ENCODE measurements around the gene SLC25A13.

Gene SLC25A13

DNA sequence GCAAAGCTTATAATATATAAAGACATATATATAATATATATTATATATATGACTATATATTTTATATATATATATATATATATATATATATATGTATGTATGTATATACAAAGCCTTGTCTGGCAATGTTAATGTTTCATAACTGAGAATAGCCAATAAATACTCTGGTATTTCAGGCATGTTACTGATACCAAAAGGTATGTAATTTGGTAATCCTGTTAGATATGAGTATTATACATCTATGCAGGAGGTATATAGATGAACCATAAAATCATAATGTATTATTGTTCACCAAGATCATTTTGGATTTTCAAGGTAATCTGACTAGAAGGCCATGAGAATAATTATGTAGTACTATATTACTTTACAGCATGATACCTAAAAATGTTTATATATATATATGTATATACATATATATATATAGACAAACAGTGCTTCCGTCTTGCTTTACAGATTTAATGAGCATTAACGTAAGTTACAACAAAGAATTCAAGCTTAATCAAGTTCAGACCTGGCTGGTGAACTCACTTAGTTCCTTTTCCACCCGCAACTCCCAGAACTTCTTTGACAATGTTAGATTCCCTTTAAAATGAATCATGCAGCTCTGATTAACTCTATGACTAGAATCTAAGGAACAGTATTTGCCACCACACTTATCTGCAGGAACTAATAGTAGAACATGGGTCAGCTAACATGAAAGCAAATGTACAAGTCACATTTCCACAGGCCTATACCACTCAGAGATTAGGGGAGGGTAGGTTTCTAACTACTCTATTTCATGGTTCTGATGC is 82.7 kb downstream of the SLC25A13 start:
- no peak for DNase-seq

DNA sequence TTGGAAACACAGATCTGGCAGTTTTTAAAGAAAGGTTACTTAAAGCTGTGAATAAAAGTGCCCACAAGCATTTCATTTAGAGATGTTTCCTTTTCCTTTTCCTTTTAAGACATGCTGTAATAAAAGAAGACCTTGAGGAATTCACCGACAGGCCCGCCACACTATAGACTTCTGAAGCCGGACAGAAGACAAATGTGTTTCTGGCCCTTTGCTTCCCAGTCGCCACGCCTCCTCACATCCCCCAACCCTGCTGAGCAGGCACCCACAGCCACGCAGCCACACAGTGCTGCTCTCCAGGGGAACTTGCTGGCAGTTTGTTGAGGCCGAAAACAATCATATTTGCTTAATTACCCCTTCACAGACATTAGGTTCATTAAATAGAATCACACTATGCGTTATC is 83.4 kb downstream of the SLC25A13 start:
- DNase-seq, result no peak

DNA sequence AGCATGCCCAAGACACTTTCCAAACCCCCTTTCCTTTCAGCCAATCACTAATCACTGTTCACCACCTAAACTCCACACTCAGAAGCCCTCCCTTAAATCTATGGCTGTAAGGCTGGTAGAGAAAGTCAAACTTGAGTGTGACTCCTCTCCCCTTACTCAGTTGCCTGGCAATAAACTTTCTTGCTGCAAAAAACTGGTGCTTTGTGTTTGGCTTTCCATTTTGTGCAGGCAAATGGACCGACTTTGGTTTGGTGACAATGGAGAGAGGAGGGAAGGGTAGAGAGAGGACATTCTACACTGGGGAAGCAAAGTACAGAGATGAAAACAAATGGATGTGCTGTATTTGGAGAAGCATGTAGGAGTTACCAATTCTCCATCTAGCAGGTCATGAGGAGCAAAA is 84.9 kb downstream of the SLC25A13 start:
- DNase-seq, result no peak

DNA sequence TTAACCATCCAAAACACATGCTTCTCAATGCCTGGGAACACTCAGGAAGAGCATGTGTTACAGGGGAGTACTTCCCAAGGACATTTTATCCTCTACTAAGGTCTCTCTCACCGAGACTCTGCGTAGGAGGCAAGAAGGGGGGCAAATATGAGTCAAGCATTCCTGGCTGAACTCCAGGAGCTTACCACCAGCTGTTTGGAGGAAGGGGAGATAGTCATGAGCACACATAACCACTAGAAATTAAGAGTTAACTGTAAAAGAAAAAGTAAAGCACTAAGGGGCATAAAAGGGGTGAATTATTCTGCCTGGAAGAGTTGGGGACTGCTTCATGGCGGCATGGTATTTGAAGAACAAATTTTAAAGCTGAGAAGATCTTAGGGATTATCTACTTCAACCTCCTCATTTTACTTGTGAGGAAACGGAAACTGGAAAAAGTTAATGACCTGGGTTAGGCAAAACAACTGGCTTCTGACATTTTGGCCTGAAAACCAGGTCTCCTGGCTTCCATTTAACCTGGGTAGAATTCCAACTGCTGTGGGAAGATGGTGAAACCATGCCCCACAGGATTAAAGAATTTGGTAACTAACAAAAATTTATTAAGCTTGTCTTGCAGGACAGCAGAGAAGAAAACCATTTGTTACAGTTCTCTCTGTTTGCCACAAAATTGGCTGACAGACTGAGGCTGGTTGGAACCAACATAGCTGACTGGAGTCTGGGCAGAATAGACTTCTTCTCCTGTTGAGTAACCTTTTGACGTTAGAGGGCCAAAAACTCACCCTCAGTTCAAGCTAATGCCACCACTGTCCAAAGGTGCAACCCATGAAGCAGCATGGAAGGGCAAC is 85.5 kb downstream of the SLC25A13 start:
- peak; percentile 10 to 33 (median 21) for DNase-seq

DNA sequence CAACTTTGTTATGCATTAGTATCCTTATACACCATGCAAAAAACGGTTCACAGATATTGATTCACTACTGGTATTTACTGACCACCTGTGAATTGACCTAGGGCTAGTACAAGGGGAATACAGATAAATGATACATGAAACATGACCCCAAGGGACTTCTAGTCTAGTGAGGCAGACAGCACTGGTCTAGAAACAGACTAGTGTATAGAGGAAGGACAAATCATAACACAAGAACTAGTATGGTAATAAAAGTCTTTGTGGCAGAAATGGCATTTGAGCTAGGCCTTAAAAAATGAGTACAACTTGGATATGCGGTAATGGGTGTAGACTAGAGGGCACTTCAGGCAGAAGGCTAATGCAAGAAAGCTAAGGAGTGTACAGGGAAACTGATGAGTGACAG is 86.6 kb downstream of the SLC25A13 start:
- no peak for DNase-seq

DNA sequence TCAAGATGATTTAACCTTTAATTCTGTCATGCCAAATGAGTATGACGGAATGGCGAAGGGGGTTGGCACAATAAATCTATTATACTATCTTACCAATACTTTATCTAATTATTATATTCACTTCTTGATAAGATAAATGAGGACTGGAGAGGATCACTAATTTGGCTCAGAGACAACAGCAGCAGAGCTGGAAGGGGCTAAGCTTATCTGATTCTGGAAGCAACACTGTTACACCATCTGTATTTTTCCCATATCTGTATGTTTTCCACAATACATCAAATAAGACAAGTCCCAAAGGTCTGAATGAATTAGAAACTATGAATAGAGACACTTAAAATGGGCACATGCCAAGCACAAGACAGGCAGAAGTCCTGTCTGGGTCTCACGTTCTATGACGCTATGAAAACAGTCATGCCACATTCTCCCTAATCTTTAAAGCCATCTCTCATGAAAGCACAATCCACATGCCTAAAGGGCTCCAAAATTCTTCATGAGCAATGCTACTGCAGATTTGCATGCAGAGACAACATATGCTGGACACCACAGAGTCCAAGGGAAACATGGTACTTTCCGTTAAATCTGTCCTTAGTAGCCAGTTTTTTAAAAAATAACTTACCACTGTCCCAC is 88.3 kb downstream of the SLC25A13 start:
- no peak for DNase-seq

DNA sequence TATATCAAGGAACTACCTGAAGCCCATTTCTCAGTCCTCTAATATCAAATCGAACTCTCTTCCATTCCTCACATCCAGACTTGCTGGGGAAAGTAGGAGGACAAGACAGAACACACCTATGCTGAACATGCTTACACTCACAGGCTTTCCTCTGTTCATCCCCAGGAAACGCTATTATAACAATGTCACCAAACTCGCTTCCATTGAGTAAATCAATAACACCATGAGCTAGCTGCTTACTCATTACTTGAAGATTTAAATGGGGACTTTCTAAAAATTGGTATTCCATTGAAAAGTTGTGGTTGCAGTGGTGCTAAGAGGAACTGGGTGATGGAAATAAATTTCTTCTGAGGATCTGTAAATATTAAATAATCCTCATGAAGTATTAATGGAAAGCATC is 88.8 kb downstream of the SLC25A13 start:
- no peak for DNase-seq

DNA sequence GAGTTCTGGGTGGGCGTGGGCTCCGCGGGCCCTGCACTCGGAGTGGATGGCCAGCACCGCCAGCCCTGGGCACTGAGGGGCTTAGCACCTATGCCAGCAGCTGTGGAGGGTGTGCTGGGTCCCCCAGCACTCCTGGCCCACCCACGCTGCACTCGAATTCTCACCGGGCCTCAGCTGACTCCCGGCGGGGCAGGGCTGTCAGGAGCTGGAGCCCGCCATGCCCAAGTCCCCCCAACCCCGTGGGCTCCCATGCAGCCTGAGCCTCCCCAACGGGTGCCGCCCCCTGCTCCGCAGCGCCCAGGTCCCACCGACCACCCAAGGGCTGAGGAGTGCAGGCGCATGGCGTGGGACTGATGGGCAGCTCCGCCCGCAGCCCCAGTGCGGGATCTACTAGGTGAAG is 93.1 kb downstream of the SLC25A13 start:
- no peak for DNase-seq

DNA sequence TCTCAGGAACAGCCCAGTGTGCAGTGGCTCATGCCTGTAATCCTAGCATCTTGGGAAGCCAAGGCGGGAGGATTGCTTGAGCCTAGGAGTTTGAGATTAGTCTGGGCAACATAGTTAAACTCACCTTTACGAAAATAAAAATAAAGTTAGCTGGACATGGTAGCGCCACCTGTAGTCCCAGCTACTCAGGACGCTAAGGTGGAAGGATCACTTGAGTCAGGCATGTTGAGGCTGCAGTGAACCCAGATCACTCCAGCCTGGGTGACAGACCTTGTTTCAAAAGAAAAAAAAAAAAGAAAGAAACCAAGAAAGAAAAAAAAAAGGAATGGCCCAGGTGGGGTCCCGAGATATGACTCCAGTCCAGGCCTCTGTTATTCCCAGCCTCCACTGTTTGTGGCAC is 96.6 kb downstream of the SLC25A13 start:
- DNase-seq, result no peak

DNA sequence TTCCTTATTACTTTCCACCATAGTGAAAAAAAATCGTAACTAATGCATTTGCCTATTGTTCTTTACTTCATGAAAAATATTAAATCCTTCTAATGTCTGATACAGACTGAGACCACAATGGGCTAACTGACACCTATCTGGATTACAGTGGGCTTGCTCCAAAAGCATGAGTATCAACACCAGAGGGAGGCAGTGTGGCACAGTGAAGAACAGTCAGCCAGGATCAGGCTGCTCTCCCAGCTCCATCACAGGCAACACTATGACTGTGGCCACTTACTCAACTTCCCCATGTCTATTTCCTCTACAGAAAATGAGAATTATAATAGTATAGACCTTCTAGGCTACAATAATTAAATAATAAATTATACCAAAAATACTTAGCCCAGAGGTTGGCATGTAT is 97.2 kb downstream of the SLC25A13 start:
- peak; percentile 33 to 48 (median 47) for DNase-seq

DNA sequence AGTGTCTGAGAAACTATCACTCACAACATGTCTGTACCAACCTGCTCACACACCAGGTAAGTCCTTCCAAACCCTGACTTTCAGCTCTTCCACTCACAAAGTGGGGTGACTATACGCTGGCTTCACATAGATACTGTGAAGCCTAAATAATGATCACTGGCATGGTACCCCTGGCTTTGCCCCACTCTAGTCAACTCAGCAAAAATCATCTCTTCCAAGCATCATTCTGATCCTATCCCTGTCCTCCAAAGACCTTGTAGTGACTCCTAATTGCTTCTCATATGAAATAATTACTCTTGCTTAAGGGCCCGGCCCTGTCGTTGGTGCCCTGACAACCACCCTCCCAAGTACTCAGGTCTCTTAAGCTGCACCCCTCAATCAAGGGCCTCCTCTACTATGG is 97.8 kb downstream of the SLC25A13 start:
- no peak for DNase-seq

DNA sequence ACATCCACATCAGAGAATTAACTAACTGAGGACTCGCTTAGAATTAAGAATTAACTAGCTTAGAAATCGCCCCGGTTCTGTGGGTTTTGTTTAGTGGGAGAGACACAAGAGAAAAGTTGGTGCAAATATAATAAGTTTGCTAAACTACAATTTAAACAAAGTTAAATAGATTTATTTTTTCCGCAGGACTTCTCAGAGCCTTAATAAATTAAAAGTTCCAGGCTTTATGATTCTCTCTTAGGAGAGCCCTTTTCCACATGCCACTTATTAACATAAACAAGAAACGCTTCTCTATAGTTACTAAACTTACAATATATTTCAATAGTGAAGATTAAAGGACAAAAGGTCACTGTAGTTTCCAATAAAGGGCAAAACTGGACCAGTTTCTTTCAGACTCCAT is 100.0 kb downstream of the SLC25A13 start:
- no peak for DNase-seq

DNA sequence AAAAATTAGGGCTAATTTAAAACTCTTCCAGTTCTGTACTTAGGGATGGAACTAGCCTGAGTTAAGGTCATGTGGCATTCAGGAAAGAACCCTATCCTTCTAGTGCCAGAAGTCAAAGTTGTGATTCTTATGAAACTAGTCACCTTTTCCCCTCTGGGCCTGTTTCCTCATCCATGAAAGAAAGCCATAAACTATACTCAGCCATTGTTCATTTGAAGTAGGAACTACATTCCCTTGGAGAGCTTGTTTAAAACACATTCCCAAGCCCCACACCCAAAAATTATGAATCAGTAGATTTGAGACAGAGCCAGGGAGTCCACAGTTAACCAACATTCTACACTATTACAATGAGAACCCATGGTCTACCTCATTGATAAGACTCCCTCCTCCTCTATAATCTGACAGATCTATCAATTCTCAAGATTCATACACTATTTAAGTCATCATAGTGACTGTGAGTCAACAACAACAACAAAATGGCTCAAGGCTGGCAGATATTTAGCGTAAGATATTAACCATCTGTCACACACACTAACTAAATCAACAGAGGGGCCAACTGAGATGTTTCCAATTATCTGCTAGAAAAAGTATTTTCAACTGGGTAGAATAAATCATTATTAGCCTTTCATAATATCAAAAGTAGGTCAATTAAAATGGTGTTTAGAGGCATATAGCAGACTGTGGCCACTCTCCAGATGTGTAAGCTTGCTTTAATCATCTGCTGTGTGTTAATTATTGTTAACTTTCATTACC is 102.3 kb downstream of the SLC25A13 start:
- DNase-seq, result peak; percentile 14 to 31 (median 29)

DNA sequence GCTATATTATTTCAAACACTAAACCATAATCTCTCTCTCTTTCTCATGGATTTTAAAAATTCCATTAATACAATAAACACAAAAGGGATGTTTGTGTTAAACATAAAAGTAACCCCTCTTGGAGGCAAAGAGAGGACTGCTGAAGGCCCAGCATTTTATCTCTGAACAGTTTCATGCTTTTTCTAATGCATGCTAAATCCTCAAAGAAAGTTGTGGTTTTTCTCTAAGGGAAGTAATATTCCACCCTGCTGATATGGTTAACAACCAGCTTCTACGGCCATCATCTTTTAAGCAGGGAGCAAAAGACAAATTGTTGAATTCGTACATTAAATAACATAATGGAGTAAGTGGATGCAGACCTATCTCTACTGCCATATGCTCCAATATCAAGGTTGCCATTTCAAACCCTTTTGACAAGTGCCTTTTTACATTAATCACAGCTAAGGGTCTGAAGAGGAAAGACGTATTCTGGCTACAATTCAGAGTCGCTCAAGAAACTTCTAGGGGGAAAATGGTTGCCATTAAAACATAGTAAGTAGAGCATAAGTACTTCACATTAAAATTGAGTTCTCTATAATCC is 103.1 kb downstream of the SLC25A13 start:
- DNase-seq, result no peak

DNA sequence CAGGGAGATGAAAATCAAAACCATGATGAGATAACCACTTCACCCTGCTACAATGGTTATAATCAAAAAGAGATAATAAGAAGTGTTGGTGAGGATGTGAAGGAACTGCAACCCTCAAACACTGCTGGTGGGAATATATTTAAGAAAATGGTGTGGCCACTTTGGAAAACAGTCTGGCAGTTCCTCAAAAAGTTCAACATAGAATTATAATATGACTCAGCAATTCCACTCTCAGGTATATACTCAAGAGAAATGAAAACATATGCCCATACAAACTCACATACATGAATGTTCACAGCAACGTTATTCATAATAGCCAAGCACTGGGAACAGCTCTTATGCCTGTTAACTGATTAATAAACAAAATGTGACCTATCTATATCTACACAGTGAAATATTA is 104.8 kb downstream of the SLC25A13 start:
- no peak for DNase-seq

DNA sequence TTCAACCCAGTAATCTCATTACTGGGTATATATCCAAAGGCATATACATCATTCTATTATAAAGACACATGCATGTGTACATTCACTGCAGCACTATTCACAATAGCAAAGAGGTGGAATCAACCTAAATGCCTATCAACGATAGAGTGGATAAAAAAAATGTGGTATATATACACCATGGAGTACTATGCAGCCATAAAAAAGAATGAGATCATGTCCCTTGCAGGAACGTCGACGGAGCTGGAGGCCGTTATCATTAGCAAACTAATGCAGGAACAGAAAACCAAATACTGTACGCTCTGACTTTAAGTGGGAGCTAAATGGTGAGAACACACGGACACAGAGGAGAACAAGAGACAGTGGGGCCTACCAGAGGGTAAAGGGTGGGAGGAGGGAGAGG is 105.5 kb downstream of the SLC25A13 start:
- no peak for DNase-seq

DNA sequence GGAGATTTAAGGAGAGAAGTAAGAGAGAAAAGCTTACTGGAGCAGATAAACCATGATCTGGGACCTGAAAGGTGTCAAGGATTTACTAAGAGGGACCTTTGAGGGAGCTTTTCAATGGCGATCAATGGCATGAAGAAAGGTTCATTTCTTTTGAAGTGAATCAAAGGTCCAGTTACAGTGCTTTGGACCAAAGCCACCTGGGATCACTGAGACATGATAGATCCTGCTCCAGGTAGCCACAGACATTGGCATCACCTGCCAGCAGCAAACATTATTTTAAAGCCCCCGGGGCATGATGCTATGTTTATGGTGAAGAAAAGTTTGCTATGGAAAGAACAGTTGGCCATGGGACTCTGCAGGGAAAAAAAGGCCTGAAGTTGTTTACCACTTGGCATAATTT is 109.4 kb downstream of the SLC25A13 start:
- no peak for DNase-seq

DNA sequence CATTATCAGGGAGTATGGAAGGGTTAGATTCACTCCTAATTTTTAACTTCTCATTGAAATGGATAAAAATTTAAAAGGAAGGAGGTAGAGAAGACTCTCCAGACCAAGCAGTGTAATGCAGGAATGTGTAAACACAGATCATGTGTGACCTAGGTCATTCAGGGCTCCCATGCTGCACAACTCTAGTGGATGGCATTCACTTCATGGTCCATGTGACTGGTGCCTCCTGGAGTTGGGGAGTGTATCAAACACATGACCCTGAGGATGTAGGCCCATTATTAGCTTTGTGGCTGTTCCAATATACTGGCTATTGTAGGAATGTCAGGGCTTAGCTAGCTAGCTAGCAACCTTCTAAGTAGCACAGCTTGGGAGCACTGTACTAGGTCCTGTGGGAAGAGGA is 109.9 kb downstream of the SLC25A13 start:
- DNase-seq, result no peak

DNA sequence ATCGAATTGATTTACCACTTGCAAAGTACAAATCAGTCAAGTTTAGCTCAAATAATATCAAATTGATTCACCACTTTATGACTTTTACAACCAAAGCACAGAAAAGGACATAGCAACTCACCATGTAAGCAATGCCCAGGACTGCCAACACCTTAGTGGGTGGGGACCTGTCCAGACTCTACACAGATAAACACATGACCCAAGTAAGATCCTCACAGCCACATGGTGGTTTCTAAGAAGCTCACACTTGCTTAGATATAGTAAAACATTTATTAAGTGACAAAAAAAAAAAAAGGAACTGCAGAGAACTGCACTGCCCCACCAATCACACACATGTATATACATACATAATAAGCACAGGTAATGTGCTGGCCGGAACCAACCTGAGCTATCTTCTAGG is 116.2 kb downstream of the SLC25A13 start:
- DNase-seq, result no peak

DNA sequence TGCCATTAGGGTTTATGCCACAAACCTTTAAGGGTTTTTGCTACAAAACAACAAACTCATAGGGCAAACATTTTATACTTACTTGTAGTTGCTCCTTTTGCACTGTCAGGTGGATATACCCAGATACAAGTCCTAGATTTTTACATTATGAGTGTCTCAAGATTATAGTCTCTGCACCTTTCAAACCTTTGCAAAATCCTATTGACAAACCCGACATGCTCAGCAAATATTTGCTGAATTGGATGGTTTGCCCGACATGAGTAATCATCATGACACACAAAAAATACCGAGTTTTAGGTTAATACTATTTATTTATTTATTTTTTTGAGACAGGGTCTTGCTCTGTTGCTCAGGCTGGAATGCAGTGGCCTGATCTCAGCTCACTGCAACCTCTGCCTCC is 117.3 kb downstream of the SLC25A13 start:
- DNase-seq, result no peak

DNA sequence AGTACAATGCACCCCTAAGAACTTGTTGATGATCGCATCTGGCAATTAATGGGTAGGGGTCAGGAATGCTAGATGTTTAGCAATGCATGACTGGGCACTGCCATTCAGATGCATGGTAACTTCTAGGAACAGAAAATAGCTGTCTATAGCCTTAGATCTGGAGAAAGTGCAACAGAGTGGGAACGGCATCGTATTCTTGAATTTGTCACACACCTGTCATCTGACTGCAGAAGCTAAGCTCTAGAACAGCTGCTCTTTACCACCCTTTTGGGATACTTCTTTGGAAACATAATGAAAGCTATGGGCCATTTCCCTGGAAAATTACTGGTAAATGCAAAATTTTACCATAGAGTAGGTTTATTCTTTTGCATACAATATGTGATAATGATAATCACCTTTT is 118.1 kb downstream of the SLC25A13 start:
- no peak for DNase-seq

DNA sequence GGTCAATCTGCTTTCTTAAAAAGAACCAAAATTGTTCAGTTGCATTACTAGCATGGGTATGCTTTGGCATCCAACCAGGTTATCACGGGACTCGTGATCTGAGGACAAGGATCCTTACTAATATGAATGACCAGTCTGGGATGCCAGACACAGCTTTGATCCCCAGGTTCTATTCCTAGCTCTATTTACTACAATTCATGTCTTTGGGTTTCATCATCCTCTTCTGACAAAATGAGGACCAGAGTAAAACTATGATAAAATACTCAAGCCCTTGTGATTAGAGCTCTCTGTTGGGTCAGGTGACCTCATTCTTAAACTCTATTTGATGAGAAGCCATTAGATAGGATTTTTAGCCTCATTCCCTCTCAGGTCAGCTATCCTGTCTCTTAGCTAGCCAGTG is 119.8 kb downstream of the SLC25A13 start:
- no peak for DNase-seq

DNA sequence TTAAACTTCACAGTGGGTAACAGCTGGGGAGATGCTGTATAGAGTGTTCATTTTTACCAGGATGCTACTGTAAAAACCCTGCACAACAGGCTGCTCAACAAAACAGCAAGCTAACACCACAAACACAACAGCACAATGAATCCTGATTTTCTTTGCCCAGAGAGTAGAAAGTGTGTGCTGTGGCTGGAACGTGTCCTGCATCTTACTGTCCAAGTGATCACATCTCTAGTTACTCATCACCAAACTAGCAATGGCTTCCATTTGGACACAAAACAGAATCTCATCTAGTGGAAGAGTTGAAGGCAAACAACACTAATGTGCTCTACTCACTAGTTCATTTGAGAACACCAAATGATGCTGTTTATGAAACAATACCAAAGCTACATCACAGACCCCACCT is 121.2 kb downstream of the SLC25A13 start:
- no peak for DNase-seq

Measured in suppressor macrophage treated with lipopolysaccharide for 1 hour (primary cell).